GM23338 (cell line): ENCODE measurements around the gene CACNA1A.

Experiments used
- CREB1 ChIP-seq: fragments of 250-450 bp; sonication (Bioruptor Pico); IDR thresholded peaks from 2 replicates; pipeline ENCODE4 v1.5.0; 2020; ENCODE audit warnings: low read depth, mild to moderate bottlenecking, moderate library complexity
- EZH2 ChIP-seq: fragments of 200-600 bp; sonication (generic); IDR thresholded peaks from one replicate; pipeline ENCODE4 v1.8.0; 2017; ENCODE audit warnings: antibody characterized with exemption, mild to moderate bottlenecking, low read depth; ENCODE audit not compliant: unreplicated experiment
- EZH2phosphoT487 ChIP-seq: fragments of 200-600 bp; sonication (generic); IDR thresholded peaks from one replicate; pipeline ENCODE4 v1.8.1; 2018; ENCODE audit warnings: antibody characterized with exemption; ENCODE audit not compliant: unreplicated experiment
- JUNB ChIP-seq: IDR thresholded peaks from one replicate; pipeline ENCODE4 v1.6.1; 2016; ENCODE audit warnings: antibody characterized with exemption; ENCODE audit not compliant: unreplicated experiment
- NANOG ChIP-seq: IDR thresholded peaks from 2 replicates; pipeline ENCODE4 v1.6.1; 2016; ENCODE audit warnings: antibody characterized with exemption, borderline replicate concordance
- POLR2AphosphoS5 ChIP-seq: IDR thresholded peaks from 2 replicates; pipeline ENCODE4 v1.6.1; 2016; ENCODE audit warnings: antibody characterized with exemption, low read depth
- STAT1 ChIP-seq: IDR thresholded peaks from one replicate; pipeline ENCODE4 v1.6.1; 2016; ENCODE audit warnings: antibody characterized with exemption; ENCODE audit not compliant: unreplicated experiment
- ZNF114 ChIP-seq: fragments of 250-450 bp; sonication (Bioruptor Pico); IDR thresholded peaks from 2 replicates; pipeline ENCODE4 v1.5.0; 2020; ENCODE audit warnings: mild to moderate bottlenecking, moderate library complexity
- TF ChIP-seq, protein P1 (sequence below), 2 experiments: fragments of 200-600 bp in 1 of 2; sonication (generic) in 1 of 2; conservative IDR thresholded peaks; 2 replicates each; pipeline versions ENCODE4 v1.5.1 to v1.6.1; 2016 to 2017; ENCODE audit warnings: antibody characterized with exemption in 2 of 2, low read depth in 2 of 2, mild to moderate bottlenecking in 2 of 2, moderate library complexity in 1 of 2
- TF ChIP-seq, protein P2 (sequence below): IDR thresholded peaks from one replicate; pipeline ENCODE4 v1.6.1; 2018; ENCODE audit warnings: antibody characterized with exemption; ENCODE audit not compliant: unreplicated experiment
- TF ChIP-seq, protein P3 (sequence below): IDR thresholded peaks from 2 replicates; pipeline ENCODE4 v1.6.1; 2016; ENCODE audit warnings: antibody characterized with exemption
- TF ChIP-seq, protein P4 (sequence below): fragments of 250-450 bp; sonication (Bioruptor Pico); IDR thresholded peaks from 2 replicates; pipeline ENCODE4 v1.5.0; 2020; ENCODE audit warnings: mild to moderate bottlenecking, moderate library complexity

DNA sequence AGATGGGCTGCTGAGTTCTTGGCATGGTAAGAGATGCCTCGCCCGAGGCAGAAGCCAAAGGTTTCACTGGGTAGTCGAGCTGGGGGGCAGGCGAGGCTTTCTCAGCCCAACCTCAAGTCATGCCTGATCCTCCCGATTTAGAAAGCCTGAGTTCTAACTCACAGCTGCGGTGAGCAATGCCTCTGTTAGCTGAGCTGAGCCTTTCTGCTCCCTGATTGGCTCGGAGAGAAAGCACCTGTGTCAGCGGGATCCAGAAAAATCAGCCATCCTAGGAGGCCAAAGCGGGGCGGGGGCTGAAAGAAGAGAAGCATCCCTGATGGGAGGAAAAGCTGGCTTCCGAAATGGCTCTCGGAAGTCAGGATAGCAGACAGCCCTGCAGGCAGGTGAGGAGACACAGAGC, 44.7 kb downstream of the CACNA1A start:
- TF ChIP-seq POLR2AphosphoS5 (no peak), ZNF114 (CRISPR knock-in tag) (no peak), JUNB (no peak), EZH2 (no peak), CREB1 (CRISPR knock-in tag) (no peak), STAT1 (no peak), NANOG (no peak), EZH2phosphoT487 (no peak)
- TF ChIP-seq, protein P1, sequence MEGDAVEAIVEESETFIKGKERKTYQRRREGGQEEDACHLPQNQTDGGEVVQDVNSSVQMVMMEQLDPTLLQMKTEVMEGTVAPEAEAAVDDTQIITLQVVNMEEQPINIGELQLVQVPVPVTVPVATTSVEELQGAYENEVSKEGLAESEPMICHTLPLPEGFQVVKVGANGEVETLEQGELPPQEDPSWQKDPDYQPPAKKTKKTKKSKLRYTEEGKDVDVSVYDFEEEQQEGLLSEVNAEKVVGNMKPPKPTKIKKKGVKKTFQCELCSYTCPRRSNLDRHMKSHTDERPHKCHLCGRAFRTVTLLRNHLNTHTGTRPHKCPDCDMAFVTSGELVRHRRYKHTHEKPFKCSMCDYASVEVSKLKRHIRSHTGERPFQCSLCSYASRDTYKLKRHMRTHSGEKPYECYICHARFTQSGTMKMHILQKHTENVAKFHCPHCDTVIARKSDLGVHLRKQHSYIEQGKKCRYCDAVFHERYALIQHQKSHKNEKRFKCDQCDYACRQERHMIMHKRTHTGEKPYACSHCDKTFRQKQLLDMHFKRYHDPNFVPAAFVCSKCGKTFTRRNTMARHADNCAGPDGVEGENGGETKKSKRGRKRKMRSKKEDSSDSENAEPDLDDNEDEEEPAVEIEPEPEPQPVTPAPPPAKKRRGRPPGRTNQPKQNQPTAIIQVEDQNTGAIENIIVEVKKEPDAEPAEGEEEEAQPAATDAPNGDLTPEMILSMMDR (conservative IDR thresholded peaks at IDR 0.05; ENCODE audit: low read depth in 2 of 2) = no peak
- TF ChIP-seq, protein P2, sequence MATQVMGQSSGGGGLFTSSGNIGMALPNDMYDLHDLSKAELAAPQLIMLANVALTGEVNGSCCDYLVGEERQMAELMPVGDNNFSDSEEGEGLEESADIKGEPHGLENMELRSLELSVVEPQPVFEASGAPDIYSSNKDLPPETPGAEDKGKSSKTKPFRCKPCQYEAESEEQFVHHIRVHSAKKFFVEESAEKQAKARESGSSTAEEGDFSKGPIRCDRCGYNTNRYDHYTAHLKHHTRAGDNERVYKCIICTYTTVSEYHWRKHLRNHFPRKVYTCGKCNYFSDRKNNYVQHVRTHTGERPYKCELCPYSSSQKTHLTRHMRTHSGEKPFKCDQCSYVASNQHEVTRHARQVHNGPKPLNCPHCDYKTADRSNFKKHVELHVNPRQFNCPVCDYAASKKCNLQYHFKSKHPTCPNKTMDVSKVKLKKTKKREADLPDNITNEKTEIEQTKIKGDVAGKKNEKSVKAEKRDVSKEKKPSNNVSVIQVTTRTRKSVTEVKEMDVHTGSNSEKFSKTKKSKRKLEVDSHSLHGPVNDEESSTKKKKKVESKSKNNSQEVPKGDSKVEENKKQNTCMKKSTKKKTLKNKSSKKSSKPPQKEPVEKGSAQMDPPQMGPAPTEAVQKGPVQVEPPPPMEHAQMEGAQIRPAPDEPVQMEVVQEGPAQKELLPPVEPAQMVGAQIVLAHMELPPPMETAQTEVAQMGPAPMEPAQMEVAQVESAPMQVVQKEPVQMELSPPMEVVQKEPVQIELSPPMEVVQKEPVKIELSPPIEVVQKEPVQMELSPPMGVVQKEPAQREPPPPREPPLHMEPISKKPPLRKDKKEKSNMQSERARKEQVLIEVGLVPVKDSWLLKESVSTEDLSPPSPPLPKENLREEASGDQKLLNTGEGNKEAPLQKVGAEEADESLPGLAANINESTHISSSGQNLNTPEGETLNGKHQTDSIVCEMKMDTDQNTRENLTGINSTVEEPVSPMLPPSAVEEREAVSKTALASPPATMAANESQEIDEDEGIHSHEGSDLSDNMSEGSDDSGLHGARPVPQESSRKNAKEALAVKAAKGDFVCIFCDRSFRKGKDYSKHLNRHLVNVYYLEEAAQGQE = no peak
- TF ChIP-seq, protein P3, sequence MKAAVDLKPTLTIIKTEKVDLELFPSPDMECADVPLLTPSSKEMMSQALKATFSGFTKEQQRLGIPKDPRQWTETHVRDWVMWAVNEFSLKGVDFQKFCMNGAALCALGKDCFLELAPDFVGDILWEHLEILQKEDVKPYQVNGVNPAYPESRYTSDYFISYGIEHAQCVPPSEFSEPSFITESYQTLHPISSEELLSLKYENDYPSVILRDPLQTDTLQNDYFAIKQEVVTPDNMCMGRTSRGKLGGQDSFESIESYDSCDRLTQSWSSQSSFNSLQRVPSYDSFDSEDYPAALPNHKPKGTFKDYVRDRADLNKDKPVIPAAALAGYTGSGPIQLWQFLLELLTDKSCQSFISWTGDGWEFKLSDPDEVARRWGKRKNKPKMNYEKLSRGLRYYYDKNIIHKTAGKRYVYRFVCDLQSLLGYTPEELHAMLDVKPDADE = no peak
- TF ChIP-seq, protein P4, sequence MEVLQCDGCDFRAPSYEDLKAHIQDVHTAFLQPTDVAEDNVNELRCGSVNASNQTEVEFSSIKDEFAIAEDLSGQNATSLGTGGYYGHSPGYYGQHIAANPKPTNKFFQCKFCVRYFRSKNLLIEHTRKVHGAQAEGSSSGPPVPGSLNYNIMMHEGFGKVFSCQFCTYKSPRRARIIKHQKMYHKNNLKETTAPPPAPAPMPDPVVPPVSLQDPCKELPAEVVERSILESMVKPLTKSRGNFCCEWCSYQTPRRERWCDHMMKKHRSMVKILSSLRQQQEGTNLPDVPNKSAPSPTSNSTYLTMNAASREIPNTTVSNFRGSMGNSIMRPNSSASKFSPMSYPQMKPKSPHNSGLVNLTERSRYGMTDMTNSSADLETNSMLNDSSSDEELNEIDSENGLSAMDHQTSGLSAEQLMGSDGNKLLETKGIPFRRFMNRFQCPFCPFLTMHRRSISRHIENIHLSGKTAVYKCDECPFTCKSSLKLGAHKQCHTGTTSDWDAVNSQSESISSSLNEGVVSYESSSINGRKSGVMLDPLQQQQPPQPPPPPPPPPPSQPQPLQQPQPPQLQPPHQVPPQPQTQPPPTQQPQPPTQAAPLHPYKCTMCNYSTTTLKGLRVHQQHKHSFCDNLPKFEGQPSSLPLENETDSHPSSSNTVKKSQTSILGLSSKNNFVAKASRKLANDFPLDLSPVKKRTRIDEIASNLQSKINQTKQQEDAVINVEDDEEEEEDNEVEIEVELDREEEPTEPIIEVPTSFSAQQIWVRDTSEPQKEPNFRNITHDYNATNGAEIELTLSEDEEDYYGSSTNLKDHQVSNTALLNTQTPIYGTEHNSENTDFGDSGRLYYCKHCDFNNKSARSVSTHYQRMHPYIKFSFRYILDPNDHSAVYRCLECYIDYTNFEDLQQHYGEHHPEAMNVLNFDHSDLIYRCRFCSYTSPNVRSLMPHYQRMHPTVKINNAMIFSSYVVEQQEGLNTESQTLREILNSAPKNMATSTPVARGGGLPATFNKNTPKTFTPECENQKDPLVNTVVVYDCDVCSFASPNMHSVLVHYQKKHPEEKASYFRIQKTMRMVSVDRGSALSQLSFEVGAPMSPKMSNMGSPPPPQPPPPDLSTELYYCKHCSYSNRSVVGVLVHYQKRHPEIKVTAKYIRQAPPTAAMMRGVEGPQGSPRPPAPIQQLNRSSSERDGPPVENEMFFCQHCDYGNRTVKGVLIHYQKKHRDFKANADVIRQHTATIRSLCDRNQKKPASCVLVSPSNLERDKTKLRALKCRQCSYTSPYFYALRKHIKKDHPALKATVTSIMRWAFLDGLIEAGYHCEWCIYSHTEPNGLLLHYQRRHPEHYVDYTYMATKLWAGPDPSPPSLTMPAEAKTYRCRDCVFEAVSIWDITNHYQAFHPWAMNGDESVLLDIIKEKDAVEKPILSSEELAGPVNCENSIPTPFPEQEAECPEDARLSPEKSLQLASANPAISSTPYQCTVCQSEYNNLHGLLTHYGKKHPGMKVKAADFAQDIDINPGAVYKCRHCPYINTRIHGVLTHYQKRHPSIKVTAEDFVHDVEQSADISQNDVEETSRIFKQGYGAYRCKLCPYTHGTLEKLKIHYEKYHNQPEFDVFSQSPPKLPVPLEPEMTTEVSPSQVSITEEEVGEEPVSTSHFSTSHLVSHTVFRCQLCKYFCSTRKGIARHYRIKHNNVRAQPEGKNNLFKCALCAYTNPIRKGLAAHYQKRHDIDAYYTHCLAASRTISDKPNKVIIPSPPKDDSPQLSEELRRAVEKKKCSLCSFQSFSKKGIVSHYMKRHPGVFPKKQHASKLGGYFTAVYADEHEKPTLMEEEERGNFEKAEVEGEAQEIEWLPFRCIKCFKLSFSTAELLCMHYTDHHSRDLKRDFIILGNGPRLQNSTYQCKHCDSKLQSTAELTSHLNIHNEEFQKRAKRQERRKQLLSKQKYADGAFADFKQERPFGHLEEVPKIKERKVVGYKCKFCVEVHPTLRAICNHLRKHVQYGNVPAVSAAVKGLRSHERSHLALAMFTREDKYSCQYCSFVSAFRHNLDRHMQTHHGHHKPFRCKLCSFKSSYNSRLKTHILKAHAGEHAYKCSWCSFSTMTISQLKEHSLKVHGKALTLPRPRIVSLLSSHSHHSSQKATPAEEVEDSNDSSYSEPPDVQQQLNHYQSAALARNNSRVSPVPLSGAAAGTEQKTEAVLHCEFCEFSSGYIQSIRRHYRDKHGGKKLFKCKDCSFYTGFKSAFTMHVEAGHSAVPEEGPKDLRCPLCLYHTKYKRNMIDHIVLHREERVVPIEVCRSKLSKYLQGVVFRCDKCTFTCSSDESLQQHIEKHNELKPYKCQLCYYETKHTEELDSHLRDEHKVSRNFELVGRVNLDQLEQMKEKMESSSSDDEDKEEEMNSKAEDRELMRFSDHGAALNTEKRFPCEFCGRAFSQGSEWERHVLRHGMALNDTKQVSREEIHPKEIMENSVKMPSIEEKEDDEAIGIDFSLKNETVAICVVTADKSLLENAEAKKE (CRISPR knock-in tag) = no peak
